ENCODE measurements around the gene PSPN.

PSPN gene

GRCh38 chr19:6325614-6326013, 50.1 kb downstream of the PSPN start:
- no peak overlapping the region for H3K4me3 ChIP-seq (ENCODE audit: low read depth, low read length)
- DNase-seq (ENCODE audit: low read depth) = no peak
- TF ChIP-seq POLR2A (IDR thresholded peaks at IDR 0.05; ENCODE audit: extremely low read depth, insufficient read length) = no peak
- no peak for TF ChIP-seq MAX (IDR thresholded peaks at IDR 0.05; ENCODE audit: low read depth, low read length)
- TF ChIP-seq MYC (IDR thresholded peaks at IDR 0.05; ENCODE audit: low read depth, low read length) = no peak
- no peak for TF ChIP-seq CTCF (IDR thresholded peaks at IDR 0.05; ENCODE audit: low read depth, low read length)

Measured in NB4 (cell line).